NCI-H1930 (cell line): ENCODE data around the gene MPDZ.

ENCODE experiments used
- DNase-seq, 2 experiments: peaks; one replicate each; lab custom pipeline; 2025; lab: John Stamatoyannopoulos, UW

MPDZ gene

DNA sequence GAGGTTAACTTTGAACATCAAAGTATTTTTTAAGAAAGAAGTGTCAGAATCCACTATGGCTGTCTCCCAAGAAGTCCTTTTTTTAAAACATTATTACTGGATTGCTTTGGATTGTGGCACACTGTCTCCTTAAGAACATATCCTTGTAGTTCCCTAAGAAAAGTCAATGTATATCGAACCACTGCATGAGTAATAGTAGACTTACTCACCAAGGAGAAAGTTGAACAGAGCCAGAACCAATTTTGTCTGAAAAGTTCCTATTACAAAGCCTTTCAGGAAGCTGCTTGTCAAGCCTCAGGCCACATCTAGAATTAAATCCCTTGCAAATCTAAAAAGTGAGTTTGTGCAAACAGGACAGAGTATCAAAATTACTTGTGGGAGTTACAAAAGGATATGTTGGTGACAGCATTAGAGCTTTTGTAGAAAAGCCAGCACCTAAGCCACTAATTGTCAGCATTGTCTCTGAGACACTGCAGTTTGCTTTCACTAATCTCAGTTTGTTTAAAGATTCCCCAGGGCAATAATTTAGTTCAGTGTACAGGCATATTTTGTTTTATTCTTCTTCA is 195.4 kb downstream of the MPDZ start:
- no peak for DNase-seq

DNA sequence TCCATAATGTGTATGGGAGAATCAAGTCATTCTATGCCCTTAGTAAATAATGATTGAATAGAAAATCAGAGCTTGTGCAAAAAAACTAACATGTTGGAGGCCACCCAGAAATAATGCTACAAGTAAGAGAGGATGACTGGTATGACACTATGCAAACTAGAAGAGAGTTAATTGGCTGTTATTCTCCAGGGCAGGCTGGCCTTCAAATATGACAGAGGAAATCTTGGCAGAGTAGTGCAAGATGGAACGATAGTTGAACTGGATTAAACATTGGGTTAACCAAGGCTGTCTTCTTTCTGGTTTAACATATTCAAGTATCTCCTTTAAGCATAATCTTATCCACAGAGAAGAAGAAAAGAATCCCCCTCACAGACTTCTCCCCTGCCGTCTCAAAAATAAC is 196.1 kb downstream of the MPDZ start:
- no peak for DNase-seq

DNA sequence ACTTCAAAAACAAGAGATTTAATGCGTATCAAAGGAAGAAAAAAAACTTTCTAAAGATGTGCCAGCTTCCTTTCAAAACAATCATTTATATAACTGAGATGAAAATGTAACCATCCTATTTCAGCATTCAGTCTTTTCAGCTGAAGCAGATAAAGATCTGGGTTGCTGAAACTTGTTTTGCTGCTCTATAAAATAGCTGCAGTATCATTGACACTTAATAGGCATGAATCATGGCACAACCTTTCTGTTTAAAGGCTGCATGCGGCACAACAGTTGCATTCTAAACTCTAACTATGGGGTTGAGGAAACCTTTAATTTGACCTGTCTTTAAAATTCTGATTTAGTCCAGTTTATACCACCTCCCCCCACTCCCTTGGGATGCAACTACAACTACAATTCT is 196.7 kb downstream of the MPDZ start:
- no peak for DNase-seq

DNA sequence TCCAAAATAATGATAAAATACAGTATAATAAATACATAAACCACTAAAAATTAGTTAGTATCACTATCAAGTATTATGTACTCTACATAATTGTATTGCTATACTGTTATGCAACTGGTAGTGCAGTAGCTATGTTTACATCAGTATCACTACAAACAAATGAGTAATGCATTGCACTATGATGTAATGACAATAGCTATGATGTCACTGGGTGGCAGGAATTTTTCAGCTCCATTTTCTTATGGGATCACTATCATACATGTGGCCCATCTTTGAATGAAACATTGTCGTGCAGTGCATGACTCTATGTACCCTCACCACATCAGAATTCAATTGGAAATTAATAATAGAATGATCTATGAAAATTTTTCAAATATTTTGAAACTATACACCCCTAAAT is 201.3 kb downstream of the MPDZ start:
- DNase-seq, result no peak

DNA sequence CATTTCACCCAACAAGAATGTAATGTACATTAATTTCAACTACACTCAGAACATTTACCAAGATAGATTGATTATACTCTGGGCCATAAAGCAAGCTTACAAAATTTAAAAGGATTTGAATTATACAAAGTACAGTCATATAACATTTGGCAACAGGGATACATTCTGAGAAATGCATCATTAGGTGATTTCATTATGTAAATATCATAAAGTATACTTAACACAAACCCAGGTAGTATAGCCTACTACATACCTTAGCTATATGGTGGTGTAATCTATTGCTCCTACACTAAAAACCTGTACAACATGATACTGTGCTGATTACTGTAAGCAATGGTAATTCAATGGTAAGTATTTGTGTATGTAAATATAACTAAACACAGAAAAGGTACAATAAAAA is 202.9 kb downstream of the MPDZ start:
- DNase-seq, result no peak

DNA sequence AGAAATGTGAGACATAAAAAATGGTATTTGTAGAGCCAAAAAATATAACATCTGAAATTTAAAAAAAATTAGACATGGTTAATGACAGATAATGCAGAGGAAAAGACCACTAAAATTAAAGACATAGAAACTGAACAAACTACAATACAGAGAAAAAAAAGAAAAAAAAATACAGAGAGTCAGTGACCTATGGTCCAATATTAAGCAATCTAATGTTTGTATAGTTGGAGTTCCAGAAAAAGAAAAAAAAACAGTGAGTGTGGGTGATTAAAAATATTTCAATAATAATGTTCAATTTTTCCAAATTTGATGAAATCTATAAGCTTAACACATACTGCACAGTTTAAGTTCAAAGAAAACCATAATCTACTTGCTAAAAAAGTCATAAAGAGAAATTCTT is 207.6 kb downstream of the MPDZ start:
- no peak for DNase-seq

DNA sequence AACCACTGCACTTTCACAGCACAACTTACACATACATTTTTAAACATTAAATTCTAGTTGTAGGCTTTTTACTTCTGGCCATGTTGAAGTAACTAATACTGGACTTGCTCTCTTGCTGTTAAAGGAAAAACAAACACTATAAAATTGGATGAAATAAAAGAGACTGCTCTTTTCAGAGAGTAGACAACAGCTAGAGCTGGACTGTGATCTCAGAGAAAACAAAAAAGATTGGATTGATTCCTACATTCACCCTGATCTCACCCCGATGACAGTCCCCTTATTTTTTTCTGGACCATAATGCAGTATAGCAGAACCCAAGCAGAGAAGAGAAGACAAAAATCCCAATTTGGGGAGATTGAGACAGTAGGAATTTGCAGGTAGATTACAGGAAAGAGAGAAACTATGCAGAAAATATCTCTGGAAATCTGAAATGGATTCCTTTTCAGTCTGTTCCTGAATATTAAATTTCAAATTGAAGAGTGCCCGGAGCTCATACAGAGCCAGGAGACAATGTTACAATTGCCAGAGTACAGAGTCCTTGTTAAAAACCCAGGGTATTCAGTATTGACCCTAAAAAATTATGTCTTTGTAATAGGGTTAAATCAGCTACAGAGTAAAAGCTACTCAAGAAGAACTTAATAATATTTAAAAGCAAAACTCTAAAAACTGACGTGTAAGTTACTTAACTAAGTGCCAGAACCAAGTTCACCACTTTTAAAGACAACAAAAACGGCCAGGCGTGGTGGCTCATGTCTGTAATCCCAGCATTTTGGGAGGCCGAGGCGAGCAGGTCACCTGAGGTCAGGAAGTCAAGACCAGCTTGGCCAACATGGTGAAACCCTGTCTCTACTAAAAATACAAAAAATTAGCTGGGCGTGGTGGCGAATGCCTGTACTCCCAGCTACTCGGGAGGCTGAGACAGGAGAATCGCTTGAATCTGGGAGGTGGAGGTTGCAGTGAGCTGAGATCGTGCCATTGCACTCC is 208.6 kb downstream of the MPDZ start:
- DNase-seq, result no peak

DNA sequence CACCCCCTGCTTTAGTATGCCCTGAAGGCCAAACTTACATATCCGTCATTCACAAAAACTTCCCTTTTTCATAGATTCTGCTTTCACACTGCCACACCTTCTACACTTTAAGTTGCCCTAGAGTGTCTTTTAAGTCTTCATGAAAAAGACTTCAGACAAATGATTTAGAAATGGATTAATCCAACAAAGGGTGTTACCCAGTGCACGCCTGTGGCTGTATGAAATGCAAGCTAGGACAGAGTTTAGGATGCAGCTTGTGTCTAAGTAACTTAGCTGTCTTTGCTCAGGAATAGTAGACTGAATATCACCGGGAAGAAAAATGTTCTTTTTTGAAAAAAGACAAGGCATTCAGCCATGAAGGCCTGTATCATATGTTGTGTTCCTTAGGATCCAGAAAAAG is 210.0 kb downstream of the MPDZ start:
- no peak for DNase-seq

DNA sequence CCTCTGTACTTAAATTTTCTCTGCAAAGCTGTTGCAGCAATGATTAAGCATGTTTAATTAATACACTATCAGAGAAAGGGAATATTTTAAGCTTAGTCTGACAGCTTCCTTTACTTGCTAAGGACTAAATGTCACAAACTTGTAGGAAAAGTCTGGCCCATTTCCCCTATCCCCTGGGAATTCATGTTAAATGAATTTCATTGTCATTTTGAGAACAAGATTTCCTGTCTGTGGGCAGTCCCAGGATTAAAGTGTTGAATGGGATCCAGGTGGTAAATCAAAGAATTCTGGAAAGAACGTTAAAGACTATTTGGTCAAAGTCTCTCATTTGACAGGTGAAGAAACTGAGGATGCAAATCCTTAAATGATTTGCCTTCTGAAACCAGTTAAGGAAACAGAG is 214.8 kb downstream of the MPDZ start:
- DNase-seq, result no peak

DNA sequence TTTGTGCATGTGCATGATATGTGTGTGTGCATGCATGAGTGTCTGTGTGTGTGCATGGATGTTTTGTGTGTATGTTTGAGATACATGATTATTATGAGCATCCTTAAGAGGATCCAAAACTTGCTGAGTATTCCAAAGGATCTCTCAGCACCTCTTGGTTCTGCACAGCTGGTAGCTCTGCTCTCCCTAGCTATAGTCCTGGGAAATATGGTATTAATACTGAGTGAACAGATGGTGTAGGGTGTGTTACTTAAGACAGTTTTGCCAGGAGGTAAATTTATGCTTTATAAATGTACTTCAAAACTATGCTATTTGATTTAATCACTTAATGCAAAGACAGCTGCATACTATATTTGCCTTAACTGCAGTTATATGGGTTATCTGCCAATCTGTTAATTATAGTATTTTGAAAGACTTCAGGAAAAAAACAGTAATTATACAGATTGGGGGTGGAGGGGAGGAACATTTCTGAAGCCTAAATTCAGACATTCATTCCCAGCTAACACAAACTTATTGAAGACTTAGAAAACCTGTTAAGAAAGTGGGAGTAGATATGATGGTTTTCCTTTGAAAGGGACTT is 215.5 kb downstream of the MPDZ start:
- DNase-seq, result no peak

DNA sequence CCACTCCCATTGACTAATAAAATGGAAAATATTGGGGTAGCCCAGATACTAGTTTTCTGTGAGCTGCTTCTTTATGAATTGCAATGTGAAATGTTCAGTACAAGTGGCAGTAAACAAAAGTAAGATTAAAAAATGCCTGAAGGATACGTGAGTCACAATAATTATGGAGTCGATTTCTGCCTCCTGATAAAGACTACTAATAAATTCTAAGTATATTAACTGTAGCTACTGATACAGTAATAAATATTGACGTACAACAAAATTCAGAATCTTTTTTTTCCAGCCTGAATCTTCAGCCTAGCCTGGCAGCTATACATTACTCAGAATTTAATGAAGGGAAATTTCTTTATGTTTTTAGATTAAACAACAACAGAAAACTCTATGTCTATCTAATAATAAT is 218.1 kb downstream of the MPDZ start:
- DNase-seq, result no peak
